ENCODE data around the gene TBC1D1. TPM values are rescaled to one million over a fixed set of nuclear protein-coding genes. Genes with fewer than 3 reads are reported as not detected.

Gene TBC1D1
- total RNA-seq, 1 experiment from 2014 or later, result 56.0 TPM

GRCh38 chr4:38050560-38051350 lies 159.9 kb downstream of the TBC1D1 start:
- DNase-seq (ENCODE audit: low read depth, low spot score), result no peak
- no peaks in the 10 kb centered on the region for H3K9me3 ChIP-seq (ENCODE audit: control insufficient read depth, insufficient read depth, low read depth, low read length)
- no peaks in the 10 kb centered on the region for H3K27me3 ChIP-seq (ENCODE audit: control insufficient read depth, insufficient read depth, low read length)
- BruUV-seq (replicated peaks), result no TSS peak
- ATAC-seq, result no peak
- POLR2A ChIA-PET, result interaction anchor here (0.6 kb wide), 1 partner anchor 121 kb away, joined by 3 read pairs; no protein-coding TSS in a partner anchor
- no peaks in the 10 kb centered on the region for H3K4me1 ChIP-seq (ENCODE audit: control insufficient read depth, insufficient read depth, low read length)
- no peak for TF ChIP-seq CTCF (IDR thresholded peaks at IDR 0.05)
- TF ChIP-seq TCF7L2 (IDR thresholded peaks at IDR 0.05; ENCODE audit: low read depth, low read length), result no peak
- no peak for TF ChIP-seq REST (IDR thresholded peaks at IDR 0.05; ENCODE audit: insufficient read depth in 1 of 2, low read depth in 2 of 2, low read length in 1 of 2)
- no peak for TF ChIP-seq SIN3A (IDR thresholded peaks at IDR 0.05; ENCODE audit: borderline replicate concordance, insufficient read depth, low read depth, low read length)
- H3K4me3 ChIP-seq (ENCODE audit: low read depth in 2 of 2, low read length in 2 of 2), result no peak overlapping the region
- no peak overlapping the region for H3K27ac ChIP-seq (ENCODE audit: low read length)
- no peaks in the 10 kb centered on the region for H3K36me3 ChIP-seq (ENCODE audit: control insufficient read depth, insufficient read depth, low read length)
- CTCF ChIA-PET, result no interaction called here
- in situ Hi-C loops (cut with HindIII; ENCODE audit: low pct_unique_long_range_greater_than_20kb, low sequenced_read_pairs) (no loop called here), intact Hi-C loops (cut with micrococcal nuclease; ENCODE audit: unreplicated experiment) (no loop called here)

- H3K4me3 ChIP-seq (ENCODE audit: low read depth in 2 of 2, low read length in 2 of 2), result no peak overlapping the region
- TF ChIP-seq SIN3A (IDR thresholded peaks at IDR 0.05; ENCODE audit: borderline replicate concordance, insufficient read depth, low read depth, low read length) (no peak), CTCF (IDR thresholded peaks at IDR 0.05) (no peak), TCF7L2 (IDR thresholded peaks at IDR 0.05; ENCODE audit: low read depth, low read length) (no peak), REST (IDR thresholded peaks at IDR 0.05; ENCODE audit: insufficient read depth in 1 of 2, low read depth in 2 of 2, low read length in 1 of 2) (no peak), POLR2AphosphoS5 (IDR thresholded peaks at IDR 0.05; ENCODE audit: low read depth, low read length) (no peak)
- in situ Hi-C loops (cut with HindIII; ENCODE audit: low pct_unique_long_range_greater_than_20kb, low sequenced_read_pairs) (no loop called here), intact Hi-C loops (cut with micrococcal nuclease; ENCODE audit: unreplicated experiment) (no loop called here)
- no peaks in the 10 kb centered on the region for H3K27me3 ChIP-seq (ENCODE audit: control insufficient read depth, insufficient read depth, low read length)
- ChIA-PET POLR2A (no interaction called here), CTCF (no interaction called here)
- no peak overlapping the region for H3K27ac ChIP-seq (ENCODE audit: low read length)
- BruUV-seq (replicated peaks), result no TSS peak
- DNase-seq (ENCODE audit: low read depth, low spot score) (no peak), ATAC-seq (no peak)
- H3K4me1 ChIP-seq (ENCODE audit: control insufficient read depth, insufficient read depth, low read length), result no peaks in the 10 kb centered on the region
- H3K9me3 ChIP-seq (ENCODE audit: control insufficient read depth, insufficient read depth, low read depth, low read length), result no peaks in the 10 kb centered on the region
- no peaks in the 10 kb centered on the region for H3K36me3 ChIP-seq (ENCODE audit: control insufficient read depth, insufficient read depth, low read length)
These were observed 164.7 kb downstream of the TBC1D1 start for GRCh38 chr4:38055566-38055965.
